ENCODE results near the gene PLCD1.

The PLCD1 gene

GRCh38 chr3:37991823-37992222 is 37.6 kb downstream of the PLCD1 start:
- Histone ChIP-seq H3K36me3 (replicated peaks; ENCODE audit: low read depth, low read length) (peaks cover 5% of the 10 kb centered on the region), H3K4me2 (ENCODE audit: low read length) (no peak overlapping the region)

GRCh38 chr3:37991109-37991508 is 38.3 kb downstream of the PLCD1 start:
- no peak overlapping the region for H3K4me2 ChIP-seq (ENCODE audit: low read length)
- H3K27ac ChIP-seq (ENCODE audit: low read length), result no peak overlapping the region
- no peaks in the 10 kb centered on the region for H3K9me3 ChIP-seq (ENCODE audit: insufficient read depth, low read length)
- H4K20me1 ChIP-seq (ENCODE audit: insufficient read depth, low read length), result no peaks in the 10 kb centered on the region
- H3K36me3 ChIP-seq (replicated peaks; ENCODE audit: low read depth, low read length), result peaks cover under 1% of the 10 kb centered on the region
- no peak overlapping the region for H3K4me3 ChIP-seq (ENCODE audit: low read length)
- peaks cover 11% of the 10 kb centered on the region for H3K4me1 ChIP-seq (ENCODE audit: low read length)
- TF ChIP-seq CTCF (IDR thresholded peaks at IDR 0.05; ENCODE audit: low read depth, low read length), result no peak
- TF ChIP-seq EZH2phosphoT487 (IDR thresholded peaks at IDR 0.05; ENCODE audit: low read depth), result no peak
- no peak overlapping the region for H3K9ac ChIP-seq (ENCODE audit: low read length)
- 0 out of 2 replicates have a peak, but pooled peaks cover 3% of the 10 kb centered on the region for H3K27me3 ChIP-seq (ENCODE audit: low read depth, low read length)
- no peak overlapping the region for H2AFZ ChIP-seq (ENCODE audit: low read depth, low read length)
- peaks cover 9% of the 10 kb centered on the region for H3K79me2 ChIP-seq (ENCODE audit: low read length)

More at GRCh38 chr3:37991823-37992222, 37.6 kb downstream of the PLCD1 start:
- H3K4me1 ChIP-seq (ENCODE audit: low read length), result peaks cover 16% of the 10 kb centered on the region
- TF ChIP-seq EZH2phosphoT487 (IDR thresholded peaks at IDR 0.05; ENCODE audit: low read depth), result no peak
- TF ChIP-seq CTCF (IDR thresholded peaks at IDR 0.05; ENCODE audit: low read depth, low read length), result no peak
- H3K79me2 ChIP-seq (ENCODE audit: low read length), result peaks cover 9% of the 10 kb centered on the region
- no peaks in the 10 kb centered on the region for H4K20me1 ChIP-seq (ENCODE audit: insufficient read depth, low read length)
- H3K27ac ChIP-seq (ENCODE audit: low read length), result no peak overlapping the region
- H3K27me3 ChIP-seq (ENCODE audit: low read depth, low read length), result 0 out of 2 replicates have a peak, but pooled peaks cover 3% of the 10 kb centered on the region
- H3K4me3 ChIP-seq (ENCODE audit: low read length), result no peak overlapping the region
- H2AFZ ChIP-seq (ENCODE audit: low read depth, low read length), result no peak overlapping the region
- no peak overlapping the region for H3K9ac ChIP-seq (ENCODE audit: low read length)
- no peaks in the 10 kb centered on the region for H3K9me3 ChIP-seq (ENCODE audit: insufficient read depth, low read length)

DNA sequence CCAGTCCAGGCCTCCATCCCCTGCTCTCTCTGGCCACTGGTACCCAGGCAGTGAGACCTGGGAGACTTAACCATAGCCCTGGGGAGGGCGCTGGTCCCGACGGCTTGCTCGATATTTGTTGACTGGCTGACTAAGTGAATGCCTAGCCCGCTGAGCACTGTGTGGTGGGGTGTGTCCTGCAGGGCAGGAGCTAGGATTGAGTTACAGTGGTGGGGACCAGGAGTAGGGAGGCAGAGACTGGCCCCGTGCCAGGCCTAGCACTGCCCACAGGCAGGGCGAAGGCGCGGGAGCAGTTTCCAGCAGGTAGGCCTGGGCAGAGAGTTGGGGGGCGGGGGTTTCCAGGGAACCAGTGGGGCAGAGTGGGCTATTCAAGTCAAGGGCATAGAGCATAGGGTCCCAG is 38.9 kb downstream of the PLCD1 start, which contains the start of gene VILL:
Gene VILL (plus strand): TSS at position 260 of the 400 bp plus-strand sequence. CDS start 2,887 bp downstream, outside the sequence.
- no peaks in the 10 kb centered on the region for H3K9me3 ChIP-seq (ENCODE audit: insufficient read depth, low read length)
- no peak within 1 kb of the TSS for H3K27ac ChIP-seq (ENCODE audit: low read length)
- peaks cover 11% of the 10 kb centered on the region for H3K4me1 ChIP-seq (ENCODE audit: low read length)
- 0 out of 2 replicates have a peak, but pooled peaks cover 3% of the 10 kb centered on the region for H3K27me3 ChIP-seq (ENCODE audit: low read depth, low read length)
- H3K4me2 ChIP-seq (ENCODE audit: low read length), result no peak within 1 kb of the TSS
- no peaks in the 10 kb centered on the region for H3K36me3 ChIP-seq (replicated peaks; ENCODE audit: low read depth, low read length)
- H3K4me3 ChIP-seq (ENCODE audit: low read length), result no peak within 1 kb of the TSS
- H3K79me2 ChIP-seq (ENCODE audit: low read length), result peaks cover 7% of the 10 kb centered on the region
- TF ChIP-seq EZH2phosphoT487 (IDR thresholded peaks at IDR 0.05; ENCODE audit: low read depth), result no peak
- no peak for TF ChIP-seq CTCF (IDR thresholded peaks at IDR 0.05; ENCODE audit: low read depth, low read length)
- H4K20me1 ChIP-seq (ENCODE audit: insufficient read depth, low read length), result no peaks in the 10 kb centered on the region
- no peak within 1 kb of the TSS for H2AFZ ChIP-seq (ENCODE audit: low read depth, low read length)
- no peak within 1 kb of the TSS for H3K9ac ChIP-seq (ENCODE audit: low read length)

DNA sequence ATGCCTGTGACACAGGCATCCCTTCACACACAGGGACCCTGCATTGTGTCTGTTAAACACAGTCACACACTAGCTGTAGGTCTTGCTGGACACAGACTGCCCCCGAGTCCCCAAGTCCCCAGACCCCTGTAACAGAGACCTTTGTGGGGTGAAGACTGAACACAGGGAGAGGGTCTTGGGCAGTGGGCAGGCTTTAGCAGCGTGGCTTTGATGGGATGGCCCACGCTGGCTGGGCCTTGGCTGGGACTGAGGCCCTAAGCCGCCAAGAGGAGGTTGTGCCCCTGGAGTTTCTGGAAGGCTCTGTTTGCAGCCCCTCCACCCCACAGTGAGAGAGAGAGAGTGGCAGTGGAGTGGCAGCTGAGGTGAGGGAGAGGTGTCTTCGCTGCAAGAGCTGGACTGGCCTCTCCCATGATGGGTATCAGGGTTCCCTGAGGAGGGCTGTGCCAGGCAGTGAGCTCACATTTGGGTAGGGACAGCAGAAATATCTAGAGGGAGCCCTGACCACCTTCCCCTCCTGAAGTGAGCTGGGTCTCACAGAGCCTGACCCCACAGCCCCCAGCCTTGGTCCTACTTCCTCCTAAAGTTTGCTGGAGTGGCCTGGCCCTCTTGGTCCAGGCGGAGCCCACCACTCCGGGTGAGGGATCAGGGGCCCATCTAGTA is 39.5 kb downstream of the PLCD1 start:
- Histone ChIP-seq H3K79me2 (ENCODE audit: low read length) (peaks cover 1% of the 10 kb centered on the region; the same call in 1 of the 2 replicates), H2AFZ (ENCODE audit: low read depth, low read length) (no peak overlapping the region), H3K9ac (ENCODE audit: low read length) (no peak overlapping the region), H3K4me2 (ENCODE audit: low read length) (no peak overlapping the region), H3K27me3 (ENCODE audit: low read depth, low read length) (0 out of 2 replicates have a peak, but pooled peaks cover 3% of the 10 kb centered on the region), H3K36me3 (replicated peaks; ENCODE audit: low read depth, low read length) (no peaks in the 10 kb centered on the region), H3K4me1 (ENCODE audit: low read length) (peaks cover 6% of the 10 kb centered on the region), H4K20me1 (ENCODE audit: insufficient read depth, low read length) (no peaks in the 10 kb centered on the region), H3K27ac (ENCODE audit: low read length) (no peak overlapping the region), H3K9me3 (ENCODE audit: insufficient read depth, low read length) (no peaks in the 10 kb centered on the region), H3K4me3 (ENCODE audit: low read length) (no peak overlapping the region)
- TF ChIP-seq CTCF (IDR thresholded peaks at IDR 0.05; ENCODE audit: low read depth, low read length) (no peak), EZH2phosphoT487 (IDR thresholded peaks at IDR 0.05; ENCODE audit: low read depth) (no peak)

All from OCI-LY3 (cell line).